Measurements from ENCODE around the gene KLK11. TPM values are rescaled to one million over a fixed set of nuclear protein-coding genes. Genes with fewer than 3 reads are reported as not detected.

Gene KLK11
- 10 to 100 TPM; 18.4 to 44.8 TPM for total RNA-seq

GRCh38 chr19:51026554-51026831, at the start of gene KLK11:
Gene KLK11 (minus strand): TSS chr19:51026616. CDS start chr19:51025631, 985 bp downstream.
- DNase-seq: peak; percentile 57 to 84 (median 70)

DNA sequence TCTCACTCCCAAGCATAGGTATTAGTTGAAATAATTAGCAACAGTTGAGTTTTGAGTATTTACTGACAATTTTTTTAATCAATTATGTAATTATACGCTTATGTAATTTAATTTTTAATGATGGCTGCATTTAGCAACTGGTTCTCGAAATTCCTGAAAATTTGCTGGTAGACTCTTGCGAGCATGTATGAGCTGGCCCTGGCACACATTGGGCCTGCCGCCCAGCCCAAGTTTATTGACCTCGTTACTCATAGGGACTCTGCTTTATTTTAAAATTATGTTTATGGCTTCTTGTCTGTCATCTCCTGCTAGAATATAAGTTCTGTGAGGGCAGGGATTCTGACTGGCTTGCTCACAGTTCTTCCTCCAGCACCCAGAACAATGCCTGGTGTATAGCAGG, 49.6 kb upstream of the KLK11 start:
- ATAC-seq (no peak), DNase-seq (no peak)
- no peaks in the 10 kb centered on the region for H3K9me3 ChIP-seq
- H3K4me1 ChIP-seq: peaks cover 9% of the 10 kb centered on the region
- no peak overlapping the region for H3K4me3 ChIP-seq
- intact Hi-C loops (cut with DNase I): no loop called here
- no peak for TF ChIP-seq POLR2A (IDR thresholded peaks at IDR 0.05)
- TF ChIP-seq, protein P1, sequence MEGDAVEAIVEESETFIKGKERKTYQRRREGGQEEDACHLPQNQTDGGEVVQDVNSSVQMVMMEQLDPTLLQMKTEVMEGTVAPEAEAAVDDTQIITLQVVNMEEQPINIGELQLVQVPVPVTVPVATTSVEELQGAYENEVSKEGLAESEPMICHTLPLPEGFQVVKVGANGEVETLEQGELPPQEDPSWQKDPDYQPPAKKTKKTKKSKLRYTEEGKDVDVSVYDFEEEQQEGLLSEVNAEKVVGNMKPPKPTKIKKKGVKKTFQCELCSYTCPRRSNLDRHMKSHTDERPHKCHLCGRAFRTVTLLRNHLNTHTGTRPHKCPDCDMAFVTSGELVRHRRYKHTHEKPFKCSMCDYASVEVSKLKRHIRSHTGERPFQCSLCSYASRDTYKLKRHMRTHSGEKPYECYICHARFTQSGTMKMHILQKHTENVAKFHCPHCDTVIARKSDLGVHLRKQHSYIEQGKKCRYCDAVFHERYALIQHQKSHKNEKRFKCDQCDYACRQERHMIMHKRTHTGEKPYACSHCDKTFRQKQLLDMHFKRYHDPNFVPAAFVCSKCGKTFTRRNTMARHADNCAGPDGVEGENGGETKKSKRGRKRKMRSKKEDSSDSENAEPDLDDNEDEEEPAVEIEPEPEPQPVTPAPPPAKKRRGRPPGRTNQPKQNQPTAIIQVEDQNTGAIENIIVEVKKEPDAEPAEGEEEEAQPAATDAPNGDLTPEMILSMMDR (IDR thresholded peaks at IDR 0.05): no peak
- WGBS, 2 donors: 85 to 88% methylated on average over 5 of the region's 5 CpGs
- no peaks in the 10 kb centered on the region for H3K36me3 ChIP-seq (replicated peaks in 1 of 2; ENCODE audit: insufficient read depth in 1 of 2, low read depth in 2 of 2)
- no peak overlapping the region for H3K27ac ChIP-seq
- H3K27me3 ChIP-seq: no peaks in the 10 kb centered on the region

More at GRCh38 chr19:51026554-51026831, at the start of gene KLK11:
- Histone ChIP-seq H3K4me1 (peaks cover 38% of the 10 kb centered on the region), H3K4me3 (peak within 1 kb of the TSS in 1 of 2 donors; percentile 38), H3K36me3 (replicated peaks in 1 of 2; ENCODE audit: insufficient read depth in 1 of 2, low read depth in 2 of 2) (no peaks in the 10 kb centered on the region), H3K9me3 (no peaks in the 10 kb centered on the region), H3K27me3 (no peaks in the 10 kb centered on the region), H3K27ac (peak within 1 kb of the TSS; percentile 58 to 88 (median 74))
- TF ChIP-seq POLR2A (IDR thresholded peaks at IDR 0.05): peak; percentile 27 to 62 (median 49)
- TF ChIP-seq, protein P1 (IDR thresholded peaks at IDR 0.05): no peak
- peak; percentile 80 for ATAC-seq
- intact Hi-C loops (cut with DNase I): no loop called here
- WGBS, 2 donors: 29 to 60% methylated on average over 4 of the region's 11 CpGs

- peaks cover 10% of the 10 kb centered on the region for H3K4me1 ChIP-seq
- intact Hi-C loops (cut with DNase I): no loop called here
- WGBS, 2 donors: 16 to 24% methylated on average over 4 of the region's 4 CpGs
- no peaks in the 10 kb centered on the region for H3K9me3 ChIP-seq
- no peak for ATAC-seq
- no peaks in the 10 kb centered on the region for H3K27me3 ChIP-seq
- TF ChIP-seq, protein P1 (IDR thresholded peaks at IDR 0.05): no peak
- TF ChIP-seq POLR2A (IDR thresholded peaks at IDR 0.05): no peak
- no peaks in the 10 kb centered on the region for H3K36me3 ChIP-seq (replicated peaks in 1 of 2; ENCODE audit: insufficient read depth in 1 of 2, low read depth in 2 of 2)
- H3K27ac ChIP-seq: no peak overlapping the region
- no peak for DNase-seq
- no peak overlapping the region for H3K4me3 ChIP-seq
Measured at GRCh38 chr19:51071095-51071405, 44.6 kb upstream of the KLK11 start.

DNA sequence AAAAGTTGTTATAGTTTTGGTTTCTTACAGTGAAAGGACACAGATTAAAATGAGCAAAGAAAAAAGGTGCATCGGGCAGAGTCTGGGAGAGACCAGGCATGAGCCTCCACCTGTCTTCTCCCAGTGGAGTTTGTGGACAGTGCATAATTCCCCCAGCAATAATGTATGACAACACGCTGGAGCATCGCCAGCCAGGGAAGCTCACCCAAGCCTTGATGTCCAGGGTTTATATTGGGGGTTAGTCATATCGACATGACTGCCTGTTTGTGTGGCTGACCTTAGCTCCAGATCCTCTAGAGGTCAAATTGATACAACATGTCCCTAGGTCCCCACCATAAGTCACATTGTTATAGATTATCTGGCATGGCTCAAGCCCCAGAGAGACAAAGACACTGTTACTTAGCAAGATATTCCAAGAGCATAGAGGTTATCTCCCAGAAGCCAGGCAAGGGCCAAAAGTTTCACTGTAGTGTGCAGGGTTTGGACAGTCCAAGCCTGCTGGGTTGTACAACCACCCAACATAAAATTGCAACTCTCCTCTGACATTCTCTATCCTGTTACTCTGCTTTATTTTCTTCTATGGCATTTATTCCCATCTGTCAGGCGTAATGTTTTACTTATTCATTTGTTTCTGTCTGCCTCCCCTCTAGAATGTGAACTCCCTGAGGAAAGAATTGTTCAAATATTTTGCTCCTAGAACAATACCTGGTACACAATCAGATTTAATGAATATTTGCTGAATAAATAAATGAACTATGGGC, 44.1 kb upstream of the KLK11 start:
- no peaks in the 10 kb centered on the region for H3K27me3 ChIP-seq
- DNase-seq: no peak
- 65 to 71% methylated on average over 5 of the region's 5 CpGs for WGBS, 2 donors
- no peaks in the 10 kb centered on the region for H3K9me3 ChIP-seq
- H3K4me1 ChIP-seq: peaks cover 11% of the 10 kb centered on the region
- TF ChIP-seq, protein P1 (IDR thresholded peaks at IDR 0.05): no peak
- no peak for TF ChIP-seq POLR2A (IDR thresholded peaks at IDR 0.05)
- intact Hi-C loops (cut with DNase I): no loop called here
- no peak for ATAC-seq
- H3K4me3 ChIP-seq: no peak overlapping the region
- H3K36me3 ChIP-seq (replicated peaks in 1 of 2; ENCODE audit: insufficient read depth in 1 of 2, low read depth in 2 of 2): no peaks in the 10 kb centered on the region
- no peak overlapping the region for H3K27ac ChIP-seq
